ENCODE results near the gene SATB2. TPM values are rescaled to one million over a fixed set of nuclear protein-coding genes. Genes with fewer than 3 reads are reported as not detected.

The SATB2 gene
- total RNA-seq, 2 donors from 2014 or later: 0.05 to 0.29 TPM

DNA sequence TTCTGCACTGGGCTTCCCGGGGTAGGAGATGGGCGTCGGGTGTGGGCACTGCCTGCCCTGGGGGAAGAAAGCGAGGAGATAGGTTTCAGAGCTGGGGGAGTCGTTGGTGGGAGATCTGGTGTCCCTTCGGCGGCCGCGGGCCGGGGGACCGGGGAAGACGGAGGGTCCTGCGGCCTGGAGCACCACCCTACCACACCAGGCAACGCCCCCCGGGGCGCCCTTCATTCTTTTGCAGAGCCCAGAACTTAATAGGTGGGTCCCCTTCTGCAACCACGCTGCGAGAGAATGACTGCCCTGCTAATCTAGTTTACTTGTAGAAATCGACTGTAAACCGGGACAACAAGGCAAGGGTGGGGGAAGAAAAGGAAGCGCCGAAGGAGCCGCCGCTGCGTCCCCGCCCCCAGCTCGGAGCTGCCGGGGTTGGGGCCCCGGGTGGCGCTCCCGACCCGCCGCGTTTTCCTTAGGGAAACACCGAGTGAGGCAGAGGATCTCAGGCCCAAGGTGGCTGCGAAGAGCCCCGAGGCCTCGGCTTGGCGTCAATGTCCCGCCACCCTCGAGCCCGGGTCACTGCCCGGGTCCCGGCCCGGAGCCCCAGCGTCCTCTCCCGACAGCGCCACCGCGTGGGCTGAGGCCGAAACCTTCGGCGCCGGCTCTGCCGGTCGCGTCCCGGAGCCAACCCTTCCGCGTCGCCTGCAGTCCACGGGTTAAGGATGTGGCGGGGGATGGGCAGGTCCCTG lies 5.4 kb upstream of the SATB2 start:
- Mint-ChIP-seq H3K4me1 (peaks cover 13% of the 10 kb centered on the region), H3K27ac (peak overlapping the region; percentile 75), H3K36me3 (ENCODE audit: low read depth) (peaks cover 5% of the 10 kb centered on the region), H3K27me3 (peaks cover 58% of the 10 kb centered on the region), H3K4me3 (peak overlapping the region; percentile 62)
- DNase-seq: peak in 1 of 3 donors; percentile 42
- peak; percentile 59 for ATAC-seq
- H3K9me3 ChIP-seq (ENCODE audit: control insufficient read depth, low read length, poor library complexity, severe bottlenecking): peaks cover 11% of the 10 kb centered on the region

DNA sequence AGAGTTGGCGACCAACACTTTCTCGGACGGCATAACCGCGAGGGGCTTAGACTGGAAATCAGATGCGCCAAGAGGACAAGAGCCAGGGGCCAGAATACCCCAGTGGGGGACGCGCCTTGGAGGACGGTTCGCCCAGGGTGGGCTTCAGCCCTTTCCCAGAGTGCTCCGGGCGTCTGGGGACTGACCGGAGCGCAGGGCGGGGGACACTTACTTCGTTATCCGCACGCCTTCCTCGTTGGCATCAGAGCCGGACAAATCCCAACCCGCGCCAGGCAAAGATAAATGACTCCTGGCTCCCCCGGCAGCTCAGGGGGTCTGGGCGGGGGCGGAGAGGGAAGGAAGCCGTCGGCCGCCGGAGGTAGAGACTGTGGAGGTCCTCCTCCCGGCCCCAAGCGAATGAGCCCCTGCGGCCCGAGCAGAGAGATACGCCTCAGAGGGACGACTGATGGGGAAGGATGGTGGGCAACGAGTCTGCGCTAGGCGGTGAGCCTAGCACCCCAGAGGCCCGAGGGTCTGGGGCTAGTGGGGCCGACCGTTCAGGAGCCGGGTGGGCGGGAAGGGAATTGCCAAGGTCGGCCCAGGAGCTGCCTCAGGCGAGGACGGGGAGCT lies 4.7 kb upstream of the SATB2 start:
- H3K27ac Mint-ChIP-seq: peak overlapping the region; percentile 75

DNA sequence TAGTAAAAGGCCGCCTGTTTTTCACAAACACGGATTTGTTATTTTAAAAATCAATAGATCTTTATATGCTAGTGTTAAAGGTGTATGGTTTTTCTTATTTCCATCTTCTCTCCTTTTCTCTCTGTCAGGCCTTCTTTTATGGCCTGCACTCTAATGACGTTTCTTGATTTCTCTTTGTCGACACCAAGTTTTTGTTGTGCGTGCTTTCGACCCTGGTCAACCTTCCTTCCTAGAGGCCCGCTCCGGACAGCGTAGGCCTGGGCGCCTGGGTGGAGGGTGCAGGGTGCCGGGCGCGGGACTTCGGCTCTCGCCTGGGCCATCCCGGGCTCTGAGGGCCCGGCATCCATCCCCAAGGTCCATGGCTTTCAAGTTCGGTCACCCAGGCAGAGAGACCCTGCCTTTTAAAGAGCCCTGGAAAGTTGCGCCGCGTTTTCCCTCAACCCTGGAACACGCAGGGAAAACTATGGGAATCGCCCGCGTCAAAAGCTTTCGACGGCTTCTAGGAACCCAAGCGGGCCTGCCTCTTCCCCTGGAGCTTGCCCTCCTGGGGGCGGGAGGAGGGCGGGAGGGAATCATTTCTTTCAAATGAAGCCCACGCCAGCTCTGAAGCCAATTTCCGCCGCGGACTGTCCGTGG lies 4.1 kb upstream of the SATB2 start:
- ATAC-seq (no peak), DNase-seq (no peak)
- Mint-ChIP-seq H3K27me3 (peaks cover 52% of the 10 kb centered on the region), H3K4me3 (peak overlapping the region; percentile 43), H3K27ac (peak overlapping the region; percentile 75), H3K36me3 (ENCODE audit: low read depth) (peaks cover 5% of the 10 kb centered on the region), H3K4me1 (peaks cover 10% of the 10 kb centered on the region)
- H3K9me3 ChIP-seq (ENCODE audit: control insufficient read depth, low read length, poor library complexity, severe bottlenecking): peaks cover 11% of the 10 kb centered on the region

More for the DNA sequence above, 4.7 kb upstream of the SATB2 start:
- DNase-seq (no peak), ATAC-seq (no peak)
- Mint-ChIP-seq H3K27me3 (peaks cover 53% of the 10 kb centered on the region), H3K4me3 (peak overlapping the region; percentile 43), H3K36me3 (ENCODE audit: low read depth) (peaks cover 5% of the 10 kb centered on the region), H3K4me1 (peaks cover 10% of the 10 kb centered on the region)
- H3K9me3 ChIP-seq (ENCODE audit: control insufficient read depth, low read length, poor library complexity, severe bottlenecking): peaks cover 11% of the 10 kb centered on the region

DNA sequence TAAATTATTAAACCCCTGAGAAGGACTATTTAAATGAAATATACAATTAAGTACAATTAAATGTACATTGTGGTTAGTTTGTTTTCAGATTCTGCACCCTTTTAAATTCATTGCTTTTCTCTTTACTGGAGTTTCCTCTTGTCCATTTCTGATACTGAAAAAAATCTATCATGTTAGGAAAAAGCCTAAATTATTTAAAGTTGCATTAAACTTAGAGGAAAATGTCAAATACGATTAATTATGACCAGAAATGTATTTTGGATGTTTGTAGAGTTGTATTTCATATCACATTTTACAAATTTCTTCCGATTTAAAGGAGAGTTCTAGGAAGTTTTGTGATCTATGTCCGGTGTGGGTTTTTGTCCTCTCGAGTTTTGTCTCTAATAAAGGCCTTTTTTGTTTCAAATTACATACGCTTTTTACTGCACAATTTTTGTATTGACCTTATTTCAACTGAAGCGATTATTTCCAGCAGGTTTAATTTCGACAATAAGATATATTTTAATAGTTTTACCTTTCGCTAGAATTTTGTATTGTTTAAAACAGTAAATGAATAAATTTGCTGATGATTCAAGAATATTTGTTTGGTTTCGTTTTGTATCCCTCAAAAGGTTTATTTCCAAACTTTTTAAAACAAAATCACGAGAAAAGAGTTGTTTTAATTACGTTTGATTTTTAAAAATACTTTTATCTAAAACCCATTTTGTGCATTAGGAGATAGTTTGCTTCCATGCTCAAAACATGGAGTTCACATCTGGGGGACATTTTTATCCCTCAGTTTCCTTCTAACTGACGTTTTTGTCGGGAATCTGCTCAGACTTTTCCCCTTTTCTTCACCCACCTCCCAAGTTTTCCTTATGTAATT lies 3.3 kb upstream of the SATB2 start:
- peaks cover 3% of the 10 kb centered on the region for H3K36me3 Mint-ChIP-seq (ENCODE audit: low read depth)
- ATAC-seq (no peak), DNase-seq (no peak)
- peaks cover 44% of the 10 kb centered on the region for H3K27me3 Mint-ChIP-seq
- peaks cover 10% of the 10 kb centered on the region for H3K4me1 Mint-ChIP-seq
- peak overlapping the region; percentile 75 for H3K27ac Mint-ChIP-seq
- H3K4me3 Mint-ChIP-seq: peak overlapping the region; percentile 49
- H3K9me3 ChIP-seq (ENCODE audit: control insufficient read depth, low read length, poor library complexity, severe bottlenecking): peaks cover 11% of the 10 kb centered on the region

DNA sequence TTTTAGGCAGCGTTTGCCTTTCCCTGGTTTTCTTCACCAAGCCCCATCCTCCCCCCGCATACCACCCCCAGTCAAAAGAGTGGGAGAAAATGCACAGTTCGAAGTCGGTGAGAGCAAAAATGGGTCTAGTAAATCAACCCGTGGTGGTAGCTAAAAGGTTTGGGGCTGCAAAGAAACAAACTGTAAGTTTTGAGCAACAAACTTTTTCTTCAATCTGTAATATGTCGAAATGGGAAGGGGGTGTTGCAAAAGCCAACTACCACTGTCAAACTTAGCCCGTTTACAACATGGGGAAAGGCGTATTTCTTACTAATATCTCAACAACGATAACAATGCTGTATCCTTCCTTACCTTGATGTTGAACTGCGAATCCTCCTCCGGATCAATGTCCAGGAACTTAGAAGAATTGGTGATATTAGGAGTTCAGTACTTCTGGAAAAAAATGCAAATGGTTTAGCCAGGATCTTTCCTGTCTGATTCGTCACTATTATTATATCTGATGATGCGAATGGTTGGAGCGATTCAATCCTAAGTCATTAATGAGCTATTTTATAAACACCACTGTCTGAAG lies 2.4 kb upstream of the SATB2 start:
- H3K4me3 Mint-ChIP-seq: peak overlapping the region; percentile 95
- peaks cover 10% of the 10 kb centered on the region for H3K4me1 Mint-ChIP-seq
- no peak for ATAC-seq
- peaks cover 43% of the 10 kb centered on the region for H3K27me3 Mint-ChIP-seq
- no peak for DNase-seq
- H3K27ac Mint-ChIP-seq: peak overlapping the region; percentile 90
- H3K36me3 Mint-ChIP-seq (ENCODE audit: low read depth): peaks cover 3% of the 10 kb centered on the region
- peaks cover 11% of the 10 kb centered on the region for H3K9me3 ChIP-seq (ENCODE audit: control insufficient read depth, low read length, poor library complexity, severe bottlenecking)

DNA sequence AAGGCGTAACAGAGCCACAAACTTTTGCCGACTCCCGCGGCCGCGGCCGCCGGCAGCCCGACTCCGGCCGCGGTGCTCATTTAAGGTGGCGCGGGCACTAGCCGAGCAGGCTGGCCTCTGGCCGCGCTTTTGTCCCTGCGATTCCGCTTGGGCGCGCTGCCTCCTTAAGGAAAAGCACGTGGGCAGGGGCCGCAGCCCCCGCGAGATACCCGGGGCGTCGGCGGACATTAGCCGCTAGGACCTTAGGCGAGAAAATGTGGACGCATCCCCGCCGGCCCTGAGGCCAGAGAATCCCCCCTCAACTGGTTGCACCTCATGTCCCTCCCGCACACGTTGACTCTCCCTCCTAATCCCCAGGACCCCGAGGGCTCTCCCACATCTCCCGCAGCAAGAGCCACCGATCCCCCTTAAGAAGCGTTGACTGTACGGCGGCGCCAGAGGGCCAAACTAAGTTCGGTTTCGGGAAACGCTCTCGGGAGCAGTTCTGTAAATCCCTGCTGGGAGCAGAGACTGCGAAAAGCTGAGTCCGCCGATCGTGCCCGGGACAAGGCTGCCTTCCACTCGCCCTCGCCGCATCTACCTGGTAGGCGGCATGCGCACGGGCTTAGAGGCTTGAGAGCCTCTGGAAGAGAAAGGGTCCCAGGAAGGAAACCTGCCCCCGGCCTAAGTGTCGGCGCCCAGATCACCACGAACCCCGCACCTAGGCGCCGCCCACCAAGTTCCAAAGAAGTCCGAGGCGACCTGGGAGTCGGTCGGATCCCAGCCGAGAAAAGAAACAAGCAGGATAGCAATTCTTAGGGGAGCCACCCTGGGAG lies 1.8 kb upstream of the SATB2 start:
- Mint-ChIP-seq H3K36me3 (ENCODE audit: low read depth) (peaks cover 3% of the 10 kb centered on the region), H3K4me1 (peaks cover 10% of the 10 kb centered on the region), H3K27me3 (peaks cover 47% of the 10 kb centered on the region), H3K27ac (peak overlapping the region; percentile 90), H3K4me3 (peak overlapping the region; percentile 95)
- peak; percentile 47 for ATAC-seq
- peaks cover 11% of the 10 kb centered on the region for H3K9me3 ChIP-seq (ENCODE audit: control insufficient read depth, low read length, poor library complexity, severe bottlenecking)
- DNase-seq: peak in 1 of 3 donors; percentile 51

DNA sequence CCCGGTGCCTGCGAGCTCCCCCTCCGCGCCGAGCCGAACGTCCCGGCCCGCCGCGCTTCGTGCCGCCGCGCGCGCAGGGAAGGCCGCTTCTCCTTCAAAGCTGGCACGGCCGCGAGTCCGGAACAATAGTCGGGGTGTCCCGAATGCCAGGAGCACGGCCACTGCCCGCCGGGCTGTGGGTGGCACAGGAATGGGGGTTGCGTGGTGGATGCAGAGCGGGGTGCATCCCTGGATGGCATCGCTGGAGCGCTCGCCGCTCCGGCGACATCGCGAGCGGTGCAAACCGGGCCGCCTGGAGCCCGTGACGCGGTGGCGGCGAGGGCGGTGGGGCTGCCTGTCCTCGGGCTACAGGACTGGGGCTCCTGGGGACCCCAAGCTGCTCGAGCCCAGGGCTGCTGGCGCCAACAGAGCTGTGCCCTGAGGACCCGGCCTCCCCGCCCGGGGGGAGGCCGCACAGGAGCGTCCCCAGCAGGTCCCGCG lies 1.1 kb upstream of the SATB2 start:
- H3K9me3 ChIP-seq (ENCODE audit: control insufficient read depth, low read length, poor library complexity, severe bottlenecking): peaks cover 11% of the 10 kb centered on the region
- Mint-ChIP-seq H3K4me1 (peaks cover 10% of the 10 kb centered on the region), H3K4me3 (peak overlapping the region; percentile 95), H3K36me3 (ENCODE audit: low read depth) (peaks cover 3% of the 10 kb centered on the region), H3K27me3 (peaks cover 50% of the 10 kb centered on the region), H3K27ac (peak overlapping the region; percentile 90)
- DNase-seq (no peak), ATAC-seq (peak; percentile 37)

DNA sequence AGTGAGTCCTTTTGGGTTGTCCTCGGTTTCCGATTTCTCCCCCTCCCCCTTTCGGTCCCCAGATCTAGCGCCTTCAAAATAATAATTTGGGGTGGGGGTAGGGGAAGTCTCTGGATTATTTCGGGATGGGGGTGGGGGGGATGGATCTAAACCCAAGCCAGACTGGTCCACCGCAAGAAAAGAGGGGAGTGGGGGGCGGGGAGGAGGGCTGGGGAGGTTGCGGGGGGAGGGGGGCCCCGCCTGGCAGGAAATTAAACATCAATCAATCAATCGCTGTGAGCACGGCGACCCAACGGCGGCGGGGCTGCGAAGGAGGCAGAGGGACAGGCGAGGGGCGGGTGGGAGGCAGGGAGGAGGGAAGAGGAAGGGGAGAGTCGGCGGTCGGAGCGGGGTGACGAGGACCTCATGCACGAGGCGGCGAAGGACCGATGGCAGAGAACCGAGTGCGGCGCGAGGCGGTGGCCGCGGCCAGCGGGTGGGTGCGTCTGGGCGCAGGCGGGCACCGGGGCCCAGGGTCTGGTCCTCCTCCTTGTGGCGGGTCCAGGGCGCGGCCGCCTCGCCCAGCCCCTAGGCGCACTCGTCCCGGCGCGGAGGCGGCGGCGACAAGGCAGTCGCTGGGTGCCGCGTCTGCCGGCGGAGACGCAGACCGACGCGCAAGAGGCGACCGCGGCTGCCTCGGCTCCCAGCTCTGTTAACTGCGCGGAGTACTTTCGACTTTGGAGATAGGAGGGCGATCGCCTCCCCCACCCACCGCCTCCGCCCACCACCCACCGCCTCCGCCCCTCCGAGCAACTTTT lies 468 bp upstream of the SATB2 start:
- peaks cover 11% of the 10 kb centered on the region for H3K9me3 ChIP-seq (ENCODE audit: control insufficient read depth, low read length, poor library complexity, severe bottlenecking)
- peaks cover 10% of the 10 kb centered on the region for H3K4me1 Mint-ChIP-seq
- H3K27me3 Mint-ChIP-seq: peaks cover 50% of the 10 kb centered on the region
- peak overlapping the region; percentile 86 for H3K4me3 Mint-ChIP-seq
- H3K27ac Mint-ChIP-seq: no peak overlapping the region
- ATAC-seq (peak; percentile 58), DNase-seq (no peak)
- H3K36me3 Mint-ChIP-seq (ENCODE audit: low read depth): peaks cover 3% of the 10 kb centered on the region

DNA sequence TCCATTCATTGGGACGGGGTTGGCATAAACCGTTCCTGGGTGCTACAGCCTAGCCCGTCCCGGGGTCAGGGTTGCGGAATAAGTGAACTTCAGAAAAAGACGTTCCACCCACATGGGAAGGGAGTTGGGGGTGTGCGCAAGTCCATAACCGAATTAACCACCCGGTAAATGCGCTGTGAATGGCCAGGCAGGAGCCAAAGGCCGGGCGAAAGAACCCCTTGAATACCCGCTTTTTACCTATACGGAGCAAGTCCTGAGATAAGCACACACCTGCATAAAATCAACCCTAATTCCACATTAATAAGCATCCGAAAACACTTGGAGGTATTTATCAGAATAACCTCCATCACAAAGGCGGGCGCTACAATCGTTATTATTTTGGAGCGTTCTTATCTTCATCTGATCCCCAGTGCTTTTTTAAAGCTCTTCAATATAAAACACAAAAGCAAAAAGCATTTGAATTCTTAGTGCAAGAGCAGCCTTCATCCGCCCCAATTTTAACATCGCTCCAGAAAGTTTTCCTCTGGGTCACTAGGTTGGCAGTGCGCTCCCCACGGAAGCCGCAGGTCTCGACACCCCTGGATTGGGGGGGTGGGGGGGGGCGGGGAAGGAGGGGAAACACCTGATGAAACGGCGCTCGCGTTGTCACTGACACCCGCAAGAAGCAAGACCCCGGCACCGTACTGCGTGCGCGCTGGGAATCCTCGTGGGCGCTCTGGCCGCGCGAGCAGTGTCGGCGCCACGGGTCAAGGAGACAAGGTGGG lies 1.2 kb downstream of the SATB2 start:
- no peak overlapping the region for H3K27ac Mint-ChIP-seq
- H3K9me3 ChIP-seq (ENCODE audit: control insufficient read depth, low read length, poor library complexity, severe bottlenecking): peaks cover 8% of the 10 kb centered on the region
- DNase-seq: no peak
- peaks cover 10% of the 10 kb centered on the region for H3K4me1 Mint-ChIP-seq
- peaks cover 3% of the 10 kb centered on the region for H3K36me3 Mint-ChIP-seq (ENCODE audit: low read depth)
- peak overlapping the region; percentile 86 for H3K4me3 Mint-ChIP-seq
- ATAC-seq: no peak
- peaks cover 51% of the 10 kb centered on the region for H3K27me3 Mint-ChIP-seq

DNA sequence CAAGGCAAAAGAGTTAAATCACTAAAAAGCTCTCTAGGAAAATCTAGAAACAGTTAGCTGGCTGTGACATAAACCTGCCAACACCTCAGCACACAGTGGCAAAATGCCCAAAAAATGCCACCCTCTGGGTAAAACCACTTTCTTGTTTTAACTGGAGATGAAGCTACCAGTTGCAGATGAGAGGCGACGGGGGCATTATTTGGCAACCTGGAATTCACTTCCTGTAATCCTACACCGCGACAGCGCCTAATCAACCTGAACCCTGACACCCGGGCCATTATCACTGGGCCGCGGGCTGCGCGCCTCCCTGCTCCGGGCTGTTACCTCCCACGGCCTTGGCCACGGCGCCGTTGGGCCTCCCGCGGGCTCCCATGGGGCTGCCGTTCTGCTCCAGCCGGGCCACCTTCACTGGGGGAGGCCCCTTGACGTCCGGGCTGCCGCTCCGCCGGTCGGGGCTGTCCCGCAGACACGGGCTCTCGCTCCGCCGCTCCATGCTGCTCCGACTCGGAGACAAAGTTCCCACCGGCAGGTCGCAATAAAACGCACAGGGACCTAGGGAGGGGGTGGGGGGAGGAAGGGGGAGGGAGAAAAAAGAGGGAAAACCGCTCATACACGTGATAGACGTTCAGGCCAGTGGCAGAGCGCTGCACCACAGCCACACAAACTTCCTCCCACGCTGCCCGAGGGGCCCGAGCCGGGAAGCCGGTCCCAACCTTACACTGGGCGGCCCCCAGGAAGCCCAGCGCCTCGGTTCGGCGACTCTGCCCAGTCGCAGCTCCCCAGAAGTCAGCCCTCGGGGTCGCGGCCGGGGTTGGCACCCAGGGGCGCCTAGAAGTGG lies 2.0 kb downstream of the SATB2 start:
- H3K4me1 Mint-ChIP-seq: peaks cover 10% of the 10 kb centered on the region
- no peak for ATAC-seq
- peak overlapping the region; percentile 39 for H3K4me3 Mint-ChIP-seq
- peaks cover 3% of the 10 kb centered on the region for H3K36me3 Mint-ChIP-seq (ENCODE audit: low read depth)
- no peak overlapping the region for H3K27ac Mint-ChIP-seq
- H3K9me3 ChIP-seq (ENCODE audit: control insufficient read depth, low read length, poor library complexity, severe bottlenecking): peaks cover 3% of the 10 kb centered on the region
- H3K27me3 Mint-ChIP-seq: peaks cover 43% of the 10 kb centered on the region
- no peak for DNase-seq
